ENCODE data around the gene PTGFR.

PTGFR gene

GRCh38 chr1:78535286-78535685 is 44.5 kb downstream of the PTGFR start:
- no peaks in the 10 kb centered on the region for H3K27me3 ChIP-seq (replicated peaks)
- in situ Hi-C loops (cut with HindIII; ENCODE audit: low pct_ligation_motif_present, low sequenced_read_pairs): no loop called here
- H3K27ac ChIP-seq: no peak overlapping the region
- DNase-seq: no peak
- no peaks in the 10 kb centered on the region for H3K36me3 ChIP-seq (replicated peaks)
- TF ChIP-seq, protein P1, sequence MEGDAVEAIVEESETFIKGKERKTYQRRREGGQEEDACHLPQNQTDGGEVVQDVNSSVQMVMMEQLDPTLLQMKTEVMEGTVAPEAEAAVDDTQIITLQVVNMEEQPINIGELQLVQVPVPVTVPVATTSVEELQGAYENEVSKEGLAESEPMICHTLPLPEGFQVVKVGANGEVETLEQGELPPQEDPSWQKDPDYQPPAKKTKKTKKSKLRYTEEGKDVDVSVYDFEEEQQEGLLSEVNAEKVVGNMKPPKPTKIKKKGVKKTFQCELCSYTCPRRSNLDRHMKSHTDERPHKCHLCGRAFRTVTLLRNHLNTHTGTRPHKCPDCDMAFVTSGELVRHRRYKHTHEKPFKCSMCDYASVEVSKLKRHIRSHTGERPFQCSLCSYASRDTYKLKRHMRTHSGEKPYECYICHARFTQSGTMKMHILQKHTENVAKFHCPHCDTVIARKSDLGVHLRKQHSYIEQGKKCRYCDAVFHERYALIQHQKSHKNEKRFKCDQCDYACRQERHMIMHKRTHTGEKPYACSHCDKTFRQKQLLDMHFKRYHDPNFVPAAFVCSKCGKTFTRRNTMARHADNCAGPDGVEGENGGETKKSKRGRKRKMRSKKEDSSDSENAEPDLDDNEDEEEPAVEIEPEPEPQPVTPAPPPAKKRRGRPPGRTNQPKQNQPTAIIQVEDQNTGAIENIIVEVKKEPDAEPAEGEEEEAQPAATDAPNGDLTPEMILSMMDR (IDR thresholded peaks at IDR 0.05; ENCODE audit: low read depth, low read length, missing control alignments): no peak
- no peak overlapping the region for H3K4me3 ChIP-seq (ENCODE audit: low read depth, low read length)

DNA sequence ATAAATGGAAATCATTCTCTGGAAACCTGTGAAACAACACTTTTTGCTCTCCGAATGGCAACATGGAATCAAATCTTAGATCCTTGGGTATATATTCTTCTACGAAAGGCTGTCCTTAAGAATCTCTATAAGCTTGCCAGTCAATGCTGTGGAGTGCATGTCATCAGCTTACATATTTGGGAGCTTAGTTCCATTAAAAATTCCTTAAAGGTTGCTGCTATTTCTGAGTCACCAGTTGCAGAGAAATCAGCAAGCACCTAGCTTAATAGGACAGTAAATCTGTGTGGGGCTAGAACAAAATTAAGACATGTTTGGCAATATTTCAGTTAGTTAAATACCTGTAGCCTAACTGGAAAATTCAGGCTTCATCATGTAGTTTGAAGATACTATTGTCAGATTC is 45.7 kb downstream of the PTGFR start:
- no peak for DNase-seq
- Histone ChIP-seq H3K27me3 (replicated peaks) (no peaks in the 10 kb centered on the region), H3K27ac (no peak overlapping the region), H3K36me3 (replicated peaks) (no peaks in the 10 kb centered on the region), H3K4me3 (ENCODE audit: low read depth, low read length) (no peak overlapping the region)
- in situ Hi-C loops (cut with HindIII; ENCODE audit: low pct_ligation_motif_present, low sequenced_read_pairs): no loop called here
- TF ChIP-seq, protein P1 (IDR thresholded peaks at IDR 0.05; ENCODE audit: low read depth, low read length, missing control alignments): no peak

- H3K27me3 ChIP-seq (replicated peaks): no peaks in the 10 kb centered on the region
- H3K36me3 ChIP-seq (replicated peaks): no peaks in the 10 kb centered on the region
- no peak for DNase-seq
- H3K4me3 ChIP-seq (ENCODE audit: low read depth, low read length): no peak overlapping the region
- in situ Hi-C loops (cut with HindIII; ENCODE audit: low pct_ligation_motif_present, low sequenced_read_pairs): no loop called here
- no peak overlapping the region for H3K27ac ChIP-seq
- TF ChIP-seq, protein P1 (IDR thresholded peaks at IDR 0.05; ENCODE audit: low read depth, low read length, missing control alignments): no peak
Measured at GRCh38 chr1:78540048-78540447, 49.3 kb downstream of the PTGFR start.

- Histone ChIP-seq H3K27ac (no peak overlapping the region), H3K27me3 (replicated peaks) (no peaks in the 10 kb centered on the region), H3K4me3 (ENCODE audit: low read depth, low read length) (no peak overlapping the region), H3K36me3 (replicated peaks) (no peaks in the 10 kb centered on the region)
- DNase-seq: no peak
- TF ChIP-seq, protein P1 (IDR thresholded peaks at IDR 0.05; ENCODE audit: low read depth, low read length, missing control alignments): no peak
- in situ Hi-C loops (cut with HindIII; ENCODE audit: low pct_ligation_motif_present, low sequenced_read_pairs): no loop called here
Measured at GRCh38 chr1:78541479-78541878, 50.7 kb downstream of the PTGFR start.

DNA sequence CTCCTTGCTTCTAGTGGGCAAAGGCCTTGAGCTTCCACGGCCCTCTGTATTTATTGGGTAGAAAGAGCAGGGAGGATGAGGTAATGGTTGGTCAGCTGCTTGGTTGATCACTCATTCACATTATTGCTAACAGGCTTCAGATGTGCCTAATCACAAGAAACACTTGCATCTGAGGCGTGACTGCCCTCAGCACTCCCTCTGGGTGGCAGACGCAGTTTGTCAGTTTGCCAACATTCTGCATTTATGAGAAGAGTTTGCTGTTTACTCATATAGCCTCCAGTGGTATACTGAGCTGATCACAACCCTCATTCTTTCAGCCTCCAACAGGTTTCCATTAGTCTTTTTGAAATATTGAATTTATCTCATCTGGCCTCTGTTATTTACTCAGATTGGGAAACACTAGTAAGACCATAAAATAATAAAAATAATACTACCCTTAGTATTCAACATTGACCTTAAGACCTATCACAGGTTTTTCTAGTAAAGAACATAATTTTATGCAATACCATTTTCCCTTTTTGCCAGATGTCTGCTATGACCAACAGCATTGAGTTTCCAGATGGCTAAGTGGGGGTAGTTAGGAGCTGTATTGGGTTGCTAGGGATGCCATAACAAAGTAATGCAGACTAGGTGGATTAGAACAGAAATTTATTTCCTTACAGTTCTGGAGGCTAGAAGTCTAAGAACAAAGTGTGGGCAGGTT is 53.3 kb downstream of the PTGFR start:
- TF ChIP-seq, protein P1 (IDR thresholded peaks at IDR 0.05; ENCODE audit: low read depth, low read length, missing control alignments): no peak

DNA sequence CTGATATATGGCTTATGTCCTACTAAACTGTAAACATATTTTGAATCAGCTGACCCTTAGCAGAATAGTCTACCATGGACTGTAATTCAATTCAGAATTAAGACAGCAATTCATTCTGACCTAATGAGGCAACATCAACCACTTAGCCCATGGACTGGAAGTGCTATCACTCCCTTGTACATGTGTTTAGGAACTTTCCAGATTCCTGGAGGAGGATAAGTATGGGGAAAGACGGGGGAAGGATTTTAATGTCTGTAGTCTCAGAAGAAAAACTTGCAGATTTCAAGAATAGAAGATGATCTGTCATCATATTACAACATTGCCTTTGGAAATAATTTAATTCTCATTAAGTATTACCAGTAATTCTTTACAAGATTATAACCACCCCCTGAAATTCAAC is 56.3 kb downstream of the PTGFR start:
- H3K27me3 ChIP-seq (replicated peaks): no peaks in the 10 kb centered on the region
- no peak overlapping the region for H3K4me3 ChIP-seq (ENCODE audit: low read depth, low read length)
- H3K36me3 ChIP-seq (replicated peaks): no peaks in the 10 kb centered on the region
- no peak for DNase-seq
- TF ChIP-seq, protein P1 (IDR thresholded peaks at IDR 0.05; ENCODE audit: low read depth, low read length, missing control alignments): no peak
- H3K27ac ChIP-seq: no peak overlapping the region
- in situ Hi-C loops (cut with HindIII; ENCODE audit: low pct_ligation_motif_present, low sequenced_read_pairs): no loop called here

More for the DNA sequence above, 53.3 kb downstream of the PTGFR start:
- in situ Hi-C loops (cut with HindIII; ENCODE audit: low pct_ligation_motif_present, low sequenced_read_pairs): no loop called here
- Histone ChIP-seq H3K36me3 (replicated peaks) (no peaks in the 10 kb centered on the region), H3K4me3 (ENCODE audit: low read depth, low read length) (no peak overlapping the region), H3K27ac (no peak overlapping the region), H3K27me3 (replicated peaks) (no peaks in the 10 kb centered on the region)
- no peak for DNase-seq
